ENCODE data around the gene TSSK3. TPM values are rescaled to one million over a fixed set of nuclear protein-coding genes. Genes with fewer than 3 reads are reported as not detected.

TSSK3 gene
- total and polyA plus RNA-seq, 2 of the 8 experiments (the other 6 are each of a cell fraction or from before 2014, with no cell fraction given) = 1.2 TPM

DNA sequence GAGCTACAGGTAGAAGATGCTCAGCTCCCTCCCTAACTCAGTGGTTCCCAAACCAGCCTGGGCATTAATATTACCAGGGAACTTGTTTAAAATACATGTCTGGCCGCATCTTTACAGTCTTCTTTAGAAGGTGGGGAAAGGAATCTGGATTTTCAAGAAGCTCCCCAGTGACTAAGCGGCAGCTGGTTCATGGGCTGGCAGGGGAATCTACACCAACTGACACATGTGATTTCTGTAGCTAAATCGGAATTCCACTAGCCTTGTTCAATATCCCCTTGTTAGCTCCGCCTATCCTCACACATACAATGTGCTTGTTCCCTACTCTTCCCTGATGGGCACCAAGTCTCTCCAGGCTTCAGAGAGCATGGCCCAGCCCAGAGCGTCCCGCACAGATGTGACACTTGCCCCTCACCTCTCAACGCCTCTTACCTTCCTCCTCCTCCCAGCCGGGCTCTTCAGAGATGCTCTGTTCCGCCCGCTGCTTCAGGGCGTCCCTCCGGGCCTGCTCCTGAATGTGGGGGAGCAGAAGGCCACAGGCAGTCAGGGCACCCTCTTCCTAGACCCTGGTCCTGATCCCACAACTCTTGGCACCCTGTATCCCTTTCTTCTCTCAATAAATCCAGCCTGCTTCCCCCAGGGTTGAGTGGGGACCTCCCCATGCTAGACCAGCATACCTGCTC lies 15.3 kb downstream of the TSSK3 start:
- H3K79me2 ChIP-seq (ENCODE audit: control insufficient read depth in 1 of 2, insufficient read depth in 2 of 2, low read length in 2 of 2) = no peaks in the 10 kb centered on the region

More for the DNA sequence above, 15.3 kb downstream of the TSSK3 start:
- no peak overlapping the region for H2BK20ac ChIP-seq (ENCODE audit: low read length)
- 92% methylated on average over 12 of the region's 12 CpGs; no CpG with 5 or more reads in 1 of the 2 experiments for WGBS, 2 experiments (ENCODE audit: extremely low coverage in 1 of 2, insufficient coverage in 1 of 2, insufficient read length in 1 of 2, insufficient replicate concordance in 2 of 2, low coverage in 1 of 2, low lambda C conversion rate in 2 of 2, missing lambda C conversion rate in 1 of 2)
- no peak overlapping the region for H4K5ac ChIP-seq (ENCODE audit: insufficient read length, low read depth, low read length)
- no peaks in the 10 kb centered on the region for H3K23me2 ChIP-seq (ENCODE audit: low read depth, low read length)
- H2BK120ac ChIP-seq (replicated peaks; ENCODE audit: low read depth, low read length) = no peak overlapping the region
- H2BK15ac ChIP-seq (ENCODE audit: low read length) = no peak overlapping the region
- no peak overlapping the region for H2BK12ac ChIP-seq (ENCODE audit: low read depth, low read length)
- no peak overlapping the region for H3K18ac ChIP-seq (ENCODE audit: extremely low read depth, low read length)
- H4K20me1 ChIP-seq (replicated peaks in 1 of 2; ENCODE audit: control insufficient read depth in 1 of 2, insufficient read depth in 2 of 2, low read length in 2 of 2) = peaks cover 3% of the 10 kb centered on the region in 2 experiments
- no peak overlapping the region for H4K8ac ChIP-seq (ENCODE audit: extremely low read depth, insufficient read depth, low read length)
- no peaks in the 10 kb centered on the region for H3K4me1 ChIP-seq (replicated peaks in 1 of 4; ENCODE audit: control insufficient read depth in 3 of 4, insufficient read depth in 4 of 4, low read length in 3 of 4)
- H3K56ac ChIP-seq (replicated peaks; ENCODE audit: insufficient read length, low read depth, low read length) = no peak overlapping the region
- H4K91ac ChIP-seq (replicated peaks; ENCODE audit: insufficient read length, low read length) = no peak overlapping the region
- H2AK5ac ChIP-seq (ENCODE audit: low read depth, low read length) = no peak overlapping the region
- no peaks in the 10 kb centered on the region for H3K9me3 ChIP-seq (ENCODE audit: insufficient read depth in 2 of 2, low read depth in 1 of 2, low read length in 1 of 2)
- FAIRE-seq (no peak), DNase-seq (ENCODE audit: low read depth in 1 of 2, low spot score in 2 of 2) (no peak)
- no peak for TF ChIP-seq EP300 (IDR thresholded peaks at IDR 0.05; ENCODE audit: borderline replicate concordance in 1 of 2, low read depth in 2 of 2, low read length in 2 of 2)
- no peak for TF ChIP-seq SIN3A (conservative IDR thresholded peaks at IDR 0.05 in 1 of 2, IDR thresholded peaks at IDR 0.05 in 1 of 2; ENCODE audit: low read depth in 1 of 2, low read length in 2 of 2)
- TF ChIP-seq ASH2L (IDR thresholded peaks at IDR 0.05; ENCODE audit: low read length) = no peak
- no peak for TF ChIP-seq CBX5 (IDR thresholded peaks at IDR 0.05; ENCODE audit: low read depth, low read length)
- TF ChIP-seq FOSL1 (IDR thresholded peaks at IDR 0.05; ENCODE audit: insufficient read depth, low read depth, low read length) = no peak
- H3K36me3 ChIP-seq (ENCODE audit: control insufficient read depth in 2 of 4, insufficient read depth in 4 of 4, low read length in 3 of 4) = peaks cover 24 to 74% (median 68%) of the 10 kb centered on the region in 4 experiments
- ChIA-PET CTCF (ENCODE audit: partially characterized antibody) (interaction anchor here (1.4 kb wide), 1 partner anchor 9 kb away, joined by 4 read pairs; no protein-coding TSS in a partner anchor), POLR2A (ENCODE audit: partially characterized antibody) (interaction anchor here (0.5 to 3.2 kb wide), 9 partner anchors 9 to 61 kb away, joined by 3 to 17 read pairs (median 5); partner anchors contain the start of gene BSDC1)
- no peak overlapping the region for H3K14ac ChIP-seq (ENCODE audit: insufficient read length)
- no peaks in the 10 kb centered on the region for H3K79me1 ChIP-seq (ENCODE audit: low read depth, low read length)
- no peak overlapping the region for H3K4ac ChIP-seq (replicated peaks; ENCODE audit: insufficient read length, low read depth, low read length)
- H3K27me3 ChIP-seq (replicated peaks in 1 of 4; ENCODE audit: control insufficient read depth in 3 of 4, extremely low read depth in 1 of 4, insufficient read depth in 3 of 4, low read length in 3 of 4) = no peaks in the 10 kb centered on the region
- H3K4me2 ChIP-seq (ENCODE audit: insufficient read depth in 1 of 2, low read depth in 2 of 2, low read length in 2 of 2) = no peak overlapping the region
- no peak overlapping the region for H2AFZ ChIP-seq (ENCODE audit: low read length)
- H3K9ac ChIP-seq (replicated peaks in 1 of 4; ENCODE audit: extremely low read depth in 1 of 4, low read depth in 3 of 4, low read length in 3 of 4) = no peak overlapping the region; a peak in 1 of 7 replicates
- H3K23ac ChIP-seq (ENCODE audit: insufficient read length) = no peak overlapping the region
- H3K4me3 ChIP-seq (ENCODE audit: extremely low read depth in 1 of 4, insufficient read depth in 2 of 4, low read depth in 3 of 4, low read length in 4 of 4) = no peak overlapping the region
- no peak overlapping the region for H3K27ac ChIP-seq (ENCODE audit: low read depth, low read length)
- H2BK5ac ChIP-seq (ENCODE audit: low read depth, low read length) = no peak overlapping the region

Data from H1 (cell line).